ENCODE results near the gene FAM124B. TPM values are rescaled to one million over a fixed set of nuclear protein-coding genes. Genes with fewer than 3 reads are reported as not detected.

The FAM124B gene
- total RNA-seq, 1 experiment from 2014 or later = not detected

DNA sequence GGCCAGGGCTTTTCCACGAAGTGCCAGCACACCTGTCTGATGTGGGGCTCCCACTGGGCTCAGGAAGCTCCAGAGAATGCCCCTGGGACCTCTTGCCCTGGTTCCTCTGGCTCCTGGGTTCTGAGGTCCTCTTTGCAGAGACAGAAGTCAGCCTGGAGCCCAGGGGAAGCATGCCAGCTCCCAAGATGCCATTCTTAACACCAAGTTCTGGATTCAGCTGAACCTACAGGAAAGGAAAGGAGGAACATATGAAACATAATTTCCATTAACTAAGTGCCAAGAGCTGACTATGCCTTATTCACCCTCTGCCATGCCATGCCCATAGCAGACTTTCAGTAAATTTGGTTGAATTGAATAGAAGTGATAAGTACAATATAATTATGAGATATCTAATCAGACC is 21.9 kb downstream of the FAM124B start:
- no peaks in the 10 kb centered on the region for H3K79me2 ChIP-seq (ENCODE audit: low read length)
- CTCF ChIA-PET = no interaction called here
- peaks cover 10% of the 10 kb centered on the region; the same call in 1 of the 2 replicates for H3K4me1 ChIP-seq (ENCODE audit: insufficient read depth, low read length)
- H3K27me3 ChIP-seq (ENCODE audit: low read length) = no peaks in the 10 kb centered on the region
- no peaks in the 10 kb centered on the region for H3K9me3 ChIP-seq (ENCODE audit: low read length)
- no peak for DNase-seq
- H3F3A ChIP-seq (ENCODE audit: low read length, unreplicated experiment) = no peaks in the 10 kb centered on the region
- H4K20me1 ChIP-seq (ENCODE audit: low read length) = no peaks in the 10 kb centered on the region
- no peak overlapping the region for H3K4me3 ChIP-seq (ENCODE audit: low read length)
- no peak overlapping the region for H2AFZ ChIP-seq (ENCODE audit: low read length)
- TF ChIP-seq CTCF (conservative IDR thresholded peaks at IDR 0.05; ENCODE audit: low read depth, low read length) = no peak
- no peak for TF ChIP-seq EZH2phosphoT487 (IDR thresholded peaks at IDR 0.05; ENCODE audit: borderline replicate concordance, low read length)
- TF ChIP-seq EZH2 (IDR thresholded peaks at IDR 0.05; ENCODE audit: low read length, unreplicated experiment) = no peak
- H3K9ac ChIP-seq (ENCODE audit: low read length) = no peak overlapping the region
- POLR2A ChIA-PET (ENCODE audit: unreplicated experiment) = no interaction called here
- ATAC-seq = no peak
- no TSS peak for BruUV-seq (replicated peaks)
- H3K9me2 ChIP-seq (replicated peaks; ENCODE audit: low read length) = no peaks in the 10 kb centered on the region
- H3K4me2 ChIP-seq (ENCODE audit: low read length) = no peak overlapping the region
- intact Hi-C loops (cut with micrococcal nuclease) = no loop called here
- H3K27ac ChIP-seq (ENCODE audit: low read length) = no peak overlapping the region
- H3K36me3 ChIP-seq (ENCODE audit: low read depth, low read length) = no peaks in the 10 kb centered on the region

- H3K27ac ChIP-seq (ENCODE audit: low read length) = no peak overlapping the region
- TF ChIP-seq CTCF (conservative IDR thresholded peaks at IDR 0.05; ENCODE audit: low read depth, low read length) = no peak
- no peak for TF ChIP-seq EZH2 (IDR thresholded peaks at IDR 0.05; ENCODE audit: low read length, unreplicated experiment)
- no peak for TF ChIP-seq EZH2phosphoT487 (IDR thresholded peaks at IDR 0.05; ENCODE audit: borderline replicate concordance, low read length)
- ChIA-PET CTCF (no interaction called here), POLR2A (ENCODE audit: unreplicated experiment) (no interaction called here)
- no peak overlapping the region for H3K4me3 ChIP-seq (ENCODE audit: low read length)
- no peak for DNase-seq
- H3K9ac ChIP-seq (ENCODE audit: low read length) = no peak overlapping the region
- H3K9me3 ChIP-seq (ENCODE audit: low read length) = no peaks in the 10 kb centered on the region
- no TSS peak for BruUV-seq (replicated peaks)
- no peaks in the 10 kb centered on the region for H3K27me3 ChIP-seq (ENCODE audit: low read length)
- H3K9me2 ChIP-seq (replicated peaks; ENCODE audit: low read length) = no peaks in the 10 kb centered on the region
- peaks cover 10% of the 10 kb centered on the region; the same call in 1 of the 2 replicates for H3K4me1 ChIP-seq (ENCODE audit: insufficient read depth, low read length)
- no peak overlapping the region for H3K4me2 ChIP-seq (ENCODE audit: low read length)
- H3K79me2 ChIP-seq (ENCODE audit: low read length) = no peaks in the 10 kb centered on the region
- no peak for ATAC-seq
- no peaks in the 10 kb centered on the region for H3K36me3 ChIP-seq (ENCODE audit: low read depth, low read length)
- no peaks in the 10 kb centered on the region for H3F3A ChIP-seq (ENCODE audit: low read length, unreplicated experiment)
- intact Hi-C loops (cut with micrococcal nuclease) = no loop called here
- no peak overlapping the region for H2AFZ ChIP-seq (ENCODE audit: low read length)
- no peaks in the 10 kb centered on the region for H4K20me1 ChIP-seq (ENCODE audit: low read length)
Measured at GRCh38 chr2:224379172-224379571, 22.7 kb downstream of the FAM124B start.

- intact Hi-C loops (cut with micrococcal nuclease) = no loop called here
- no peak overlapping the region for H3K4me3 ChIP-seq (ENCODE audit: low read length)
- H4K20me1 ChIP-seq (ENCODE audit: low read length) = no peaks in the 10 kb centered on the region
- H3K9me2 ChIP-seq (replicated peaks; ENCODE audit: low read length) = no peaks in the 10 kb centered on the region
- H3K27me3 ChIP-seq (ENCODE audit: low read length) = no peaks in the 10 kb centered on the region
- no peaks in the 10 kb centered on the region for H3K79me2 ChIP-seq (ENCODE audit: low read length)
- no peak overlapping the region for H2AFZ ChIP-seq (ENCODE audit: low read length)
- H3K9me3 ChIP-seq (ENCODE audit: low read length) = no peaks in the 10 kb centered on the region
- no TSS peak for BruUV-seq (replicated peaks)
- no peaks in the 10 kb centered on the region for H3K36me3 ChIP-seq (ENCODE audit: low read depth, low read length)
- peaks cover 10% of the 10 kb centered on the region; the same call in 1 of the 2 replicates for H3K4me1 ChIP-seq (ENCODE audit: insufficient read depth, low read length)
- ChIA-PET POLR2A (ENCODE audit: unreplicated experiment) (no interaction called here), CTCF (no interaction called here)
- DNase-seq (no peak), ATAC-seq (no peak)
- H3K4me2 ChIP-seq (ENCODE audit: low read length) = no peak overlapping the region
- no peak overlapping the region for H3K9ac ChIP-seq (ENCODE audit: low read length)
- H3F3A ChIP-seq (ENCODE audit: low read length, unreplicated experiment) = no peaks in the 10 kb centered on the region
- TF ChIP-seq EZH2 (IDR thresholded peaks at IDR 0.05; ENCODE audit: low read length, unreplicated experiment) (no peak), EZH2phosphoT487 (IDR thresholded peaks at IDR 0.05; ENCODE audit: borderline replicate concordance, low read length) (no peak), CTCF (conservative IDR thresholded peaks at IDR 0.05; ENCODE audit: low read depth, low read length) (no peak)
- no peak overlapping the region for H3K27ac ChIP-seq (ENCODE audit: low read length)
Measured at GRCh38 chr2:224378701-224379097, 23.2 kb downstream of the FAM124B start.

Data from PC-3 (cell line).